M059J (cell line): Measurements from ENCODE around the gene ZNF445. TPM values are rescaled to one million over a fixed set of nuclear protein-coding genes. Genes with fewer than 3 reads are reported as not detected.
"Not testable (repeated sequence)": the region's sequence is repeated elsewhere in the genome, so short reads cannot be mapped to it uniquely, and the experiment has no call there.

Experiments used
- DNase-seq: peaks from one replicate; pipeline ENCODE4 v3.0.0-alpha.2; 2012; ENCODE audit warnings: low read depth
- total RNA-seq: library from RNA; depleted of rRNA; stranded (reverse); fragments of >200 nt; shearing (Covaris generic); gene quantifications from 2 replicates; pipeline ENCODE4 v1.2.3, GENCODE V29; 2014

The ZNF445 gene
- total RNA-seq, 1 experiment from 2014 or later = 5.7 TPM

DNA sequence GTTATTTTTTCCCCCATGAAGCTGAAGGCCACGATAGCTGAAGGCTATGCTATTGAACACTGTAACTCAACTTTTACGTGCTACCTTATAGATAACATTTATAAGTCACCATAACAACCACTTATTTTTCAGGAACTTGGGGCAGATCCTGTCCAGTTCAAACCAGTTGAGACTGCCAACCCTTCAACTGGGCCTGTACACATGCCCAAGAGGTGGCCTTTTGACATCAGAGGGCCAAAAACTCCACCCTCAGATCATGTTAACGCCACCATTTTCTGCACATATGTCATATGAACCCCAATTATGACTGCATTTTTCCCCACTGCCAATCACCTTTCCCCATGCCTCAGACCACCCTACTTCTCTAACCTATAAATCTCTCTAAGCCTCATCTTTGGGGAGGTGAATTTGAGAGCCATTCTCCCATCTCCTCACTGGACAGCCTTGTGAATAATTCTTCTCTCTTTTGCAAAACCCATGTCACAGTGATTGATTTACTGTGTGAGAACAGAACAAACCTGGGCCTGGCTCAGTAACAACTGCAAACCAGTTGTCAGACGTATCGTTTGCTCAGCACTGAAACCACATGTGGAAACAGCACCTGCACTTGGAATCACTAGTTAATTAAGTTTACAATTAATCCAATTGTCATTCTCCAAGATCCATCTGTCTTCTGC is 42.5 kb downstream of the ZNF445 start:
- no peak for DNase-seq

DNA sequence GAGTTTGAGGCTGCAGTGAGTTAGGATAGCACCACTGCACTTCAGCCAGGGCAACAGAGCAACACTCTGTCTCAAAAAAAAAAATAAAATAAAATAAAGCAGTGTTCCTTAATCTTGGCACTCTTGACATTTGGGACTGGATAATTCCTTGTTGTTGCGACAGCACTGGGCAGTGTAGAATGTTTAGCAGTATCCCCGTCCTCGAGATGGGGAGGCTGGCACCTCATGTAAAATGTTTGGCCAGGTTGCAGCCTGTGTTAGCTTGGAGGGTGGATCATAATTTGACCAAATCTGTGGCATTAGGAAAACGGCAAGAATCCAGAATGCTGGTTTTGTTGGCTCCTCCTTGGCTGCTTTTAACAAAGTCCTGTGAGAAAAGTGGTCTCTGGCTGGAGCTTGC is 47.0 kb downstream of the ZNF445 start:
- DNase-seq = no peak

DNA sequence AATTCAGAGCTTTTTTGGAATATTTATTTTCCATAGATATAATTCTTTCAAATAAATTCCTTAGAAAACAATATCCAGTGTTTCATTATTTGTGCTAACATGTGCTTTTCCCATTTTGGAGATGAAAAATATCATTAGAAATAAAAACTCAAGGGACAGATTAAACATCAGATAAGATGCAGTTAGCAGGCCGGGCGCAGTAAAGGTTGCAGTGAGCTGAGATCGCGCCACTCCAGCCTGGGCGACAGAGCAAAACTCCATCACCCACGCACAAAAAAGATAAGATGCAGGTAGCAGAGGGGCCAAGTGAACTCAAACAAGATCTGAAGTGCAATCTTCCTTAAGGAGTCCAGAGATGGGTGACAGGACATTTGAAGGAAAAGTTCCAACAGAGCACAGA is 48.0 kb downstream of the ZNF445 start:
- no peak for DNase-seq

DNA sequence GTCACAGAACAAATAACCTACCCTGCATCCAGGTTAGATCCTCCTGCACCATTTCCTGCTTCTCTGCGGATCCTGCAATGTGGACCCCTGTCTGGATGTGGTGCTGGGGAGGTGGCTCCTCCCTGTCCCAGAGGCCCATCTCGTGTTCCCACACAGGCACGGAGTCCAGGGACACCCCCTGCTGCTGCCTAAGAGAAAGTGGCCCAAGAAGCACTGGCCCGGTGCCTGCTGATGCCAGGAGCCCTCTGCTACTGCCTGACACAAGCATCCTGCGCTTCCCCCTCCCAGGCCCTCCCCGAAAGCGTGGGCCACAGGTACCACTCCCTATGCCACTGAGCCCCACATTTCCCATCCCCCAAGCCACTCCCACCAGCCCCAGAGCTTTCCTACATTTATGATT is 48.6 kb downstream of the ZNF445 start:
- DNase-seq = no peak

DNA sequence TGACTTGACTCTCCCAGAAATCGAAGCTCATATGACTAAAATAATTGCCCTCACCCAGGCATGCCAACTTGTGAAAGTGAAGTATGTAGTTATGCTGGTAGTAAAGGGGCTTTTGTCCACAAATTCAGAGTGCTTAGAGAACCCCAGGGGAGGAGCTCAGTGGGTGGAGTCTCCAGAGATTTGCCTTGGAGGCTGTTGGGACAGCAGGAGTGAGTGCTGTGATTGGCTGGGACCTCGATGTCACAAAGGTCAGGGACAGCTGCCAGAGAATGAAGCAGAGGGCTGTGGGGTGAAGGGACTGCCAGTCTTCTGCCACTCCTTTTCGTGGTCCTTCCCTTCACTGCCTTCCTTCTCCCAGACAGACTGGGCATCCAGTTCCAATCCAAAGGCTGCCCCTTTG is 49.8 kb downstream of the ZNF445 start:
- no peak for DNase-seq

DNA sequence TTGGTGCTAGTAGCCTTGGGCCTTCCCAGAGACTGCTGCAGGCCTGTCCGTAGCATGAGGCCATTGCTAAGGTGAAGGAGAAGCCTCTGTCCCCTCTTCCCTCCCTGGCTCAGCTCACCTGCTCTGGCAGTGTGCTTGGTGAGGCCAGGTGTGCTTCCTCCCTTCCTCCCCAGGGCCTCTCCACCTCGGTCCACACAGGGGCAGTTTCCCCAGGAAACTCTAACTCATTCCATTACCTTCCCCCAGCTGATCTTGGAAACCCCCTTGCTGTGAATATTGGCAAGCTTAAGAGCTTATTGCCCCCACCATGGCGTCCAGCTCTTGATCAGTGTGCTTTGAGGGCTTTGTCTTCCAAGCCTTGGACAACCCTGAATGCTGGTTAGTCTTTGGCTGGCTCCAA is 52.7 kb downstream of the ZNF445 start:
- no peak for DNase-seq

DNA sequence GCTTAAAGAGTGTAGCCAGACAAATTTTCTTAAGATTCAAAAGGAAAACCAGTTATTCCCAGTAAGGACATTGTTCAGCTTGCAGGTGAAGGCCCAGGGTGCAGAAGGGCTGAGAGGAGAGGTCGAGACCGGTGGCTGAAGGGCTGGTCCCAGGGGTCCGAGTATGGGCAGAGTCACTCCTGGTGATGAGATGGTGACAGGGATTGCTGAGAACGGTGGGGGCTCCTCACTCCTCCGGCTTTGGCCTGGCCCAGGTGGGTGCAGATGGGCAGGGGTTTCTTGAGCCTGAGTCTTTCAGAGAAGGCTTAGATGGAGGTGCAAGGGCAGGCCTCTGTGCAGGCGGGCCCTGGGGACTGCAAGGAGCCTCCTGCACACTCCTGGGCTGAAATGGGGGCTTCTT is 56.2 kb downstream of the ZNF445 start:
- no peak for DNase-seq

DNA sequence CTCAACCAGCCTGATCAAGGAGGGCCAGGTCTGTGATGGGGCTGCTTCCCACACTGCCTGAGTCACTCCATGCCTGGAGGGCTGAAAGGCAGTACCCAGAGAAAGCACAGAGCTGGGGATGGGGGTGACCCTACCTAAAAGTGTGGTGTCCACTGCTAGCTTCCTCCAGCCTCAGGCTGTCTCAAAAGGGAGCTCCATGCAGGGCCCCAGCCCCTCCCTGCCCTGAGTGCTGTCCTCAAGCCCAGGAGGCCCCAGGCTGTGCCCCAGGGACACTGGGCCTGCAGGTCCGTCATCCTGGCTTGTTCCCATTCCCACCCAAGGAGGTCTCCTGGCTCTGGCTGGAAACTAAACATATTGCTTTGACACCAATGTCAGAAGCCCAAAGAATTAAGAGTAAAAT is 56.8 kb downstream of the ZNF445 start:
- peak; percentile 8 for DNase-seq

DNA sequence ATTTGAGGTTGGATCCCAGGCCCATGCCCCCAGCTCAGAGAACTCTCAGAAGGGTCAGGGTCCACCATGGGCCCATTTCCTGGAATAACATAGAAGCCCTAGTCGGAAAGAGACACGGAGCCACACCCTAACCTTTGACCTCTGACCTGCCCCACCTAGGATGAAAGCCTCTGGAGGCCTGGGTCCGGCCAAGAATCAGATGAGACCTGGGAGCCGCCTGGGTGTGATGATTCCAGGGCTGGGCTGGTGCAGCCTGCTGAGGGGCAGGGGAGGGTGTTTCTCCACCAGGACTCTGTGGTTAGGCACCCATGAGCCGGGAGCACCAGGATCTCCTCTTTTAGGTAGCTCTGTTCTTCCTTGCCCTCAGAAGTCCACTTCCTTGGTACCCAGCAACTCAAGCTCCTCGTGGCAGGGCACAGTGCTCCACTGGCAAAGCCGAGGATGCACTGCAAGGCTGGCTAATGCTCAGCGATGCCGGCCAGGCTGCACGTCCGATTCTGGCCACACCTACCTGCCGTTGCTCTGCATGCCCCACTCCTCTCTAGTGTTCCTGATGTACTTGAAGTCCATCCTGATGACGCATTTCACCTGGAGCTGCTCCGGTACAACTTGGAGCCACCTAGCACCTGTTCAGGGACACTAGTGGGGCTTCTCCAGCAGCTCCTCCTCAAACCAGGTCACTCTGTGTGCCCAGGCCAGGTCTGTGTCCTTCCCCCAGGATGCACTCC is 57.4 kb downstream of the ZNF445 start:
- DNase-seq = no peak

DNA sequence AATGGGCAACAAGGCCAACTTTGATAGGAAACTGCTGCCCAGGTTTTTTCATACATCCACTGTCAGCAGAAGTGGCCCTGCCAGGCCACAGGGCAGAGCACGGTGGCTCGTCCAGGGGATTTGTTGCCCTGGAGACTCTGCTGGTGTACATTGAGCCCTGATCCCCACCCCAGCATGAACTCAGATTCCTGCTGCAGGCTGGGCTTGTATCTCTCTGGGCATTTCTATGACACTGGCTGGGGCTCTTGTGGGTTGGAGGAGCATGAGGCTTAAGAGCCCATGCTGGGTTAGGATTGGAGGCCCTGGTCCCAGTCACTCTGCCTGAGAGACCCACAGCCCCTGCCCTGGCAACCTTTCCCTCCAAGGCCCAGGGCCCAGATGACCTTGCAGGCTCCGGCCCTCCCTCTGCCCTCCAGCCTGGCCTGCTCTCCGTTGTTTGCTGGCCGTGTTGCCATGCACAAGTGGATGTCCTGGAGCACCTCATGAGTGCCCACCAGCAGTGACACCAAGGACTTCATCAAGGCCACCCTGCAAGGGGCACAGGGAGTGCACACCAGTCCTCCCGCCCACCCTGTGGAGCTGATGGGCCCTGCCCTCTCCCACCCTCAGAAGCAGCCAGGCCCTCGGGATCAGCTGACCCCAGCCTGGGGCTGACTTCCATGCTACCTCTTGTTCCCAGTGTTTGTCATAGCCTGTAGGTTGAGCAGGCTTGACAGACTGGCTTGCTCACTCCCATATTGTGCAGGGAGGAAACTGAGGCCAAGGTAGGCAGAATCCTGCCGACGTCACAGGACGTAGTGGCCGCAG is 58.2 kb downstream of the ZNF445 start:
- DNase-seq = no peak

DNA sequence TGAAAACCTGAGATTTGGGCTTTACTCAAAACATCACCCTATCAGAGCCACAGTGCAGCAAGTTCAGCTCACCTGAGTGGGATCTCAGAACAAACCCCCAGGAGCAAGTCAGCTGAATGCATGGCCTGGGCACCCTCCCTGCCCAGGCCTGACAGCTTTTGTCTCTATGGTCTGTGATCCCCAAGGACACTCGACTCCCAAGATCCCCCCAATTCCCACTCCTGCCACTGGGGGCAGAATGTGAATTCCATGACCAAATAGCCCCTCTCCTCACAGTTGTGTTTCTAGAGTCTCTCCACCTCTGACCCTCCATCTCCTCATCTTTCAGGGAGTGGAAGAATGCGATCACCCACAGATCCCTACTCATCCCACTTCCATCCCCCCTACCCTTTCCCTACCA is 58.9 kb downstream of the ZNF445 start:
- no peak for DNase-seq

DNA sequence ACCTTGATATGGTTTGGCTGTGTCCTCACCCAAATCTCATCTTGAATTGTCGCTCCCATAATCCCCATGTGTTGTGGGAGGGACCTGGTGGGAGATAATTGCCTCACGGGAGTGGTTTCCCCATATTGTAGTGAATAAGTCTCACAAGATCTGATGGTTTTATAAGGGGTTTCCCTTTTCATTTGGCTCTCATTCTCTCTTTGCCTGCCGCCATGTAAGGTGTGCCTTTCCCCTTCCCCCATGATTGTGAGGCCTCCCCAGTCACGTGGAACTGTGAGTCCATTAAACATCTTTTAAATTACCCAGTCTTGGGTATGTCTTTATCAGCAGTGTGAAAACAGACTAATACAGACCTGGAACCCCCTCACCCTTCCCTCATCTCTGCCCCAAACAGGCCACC is 59.4 kb downstream of the ZNF445 start:
- DNase-seq = not testable (repeated sequence)

DNA sequence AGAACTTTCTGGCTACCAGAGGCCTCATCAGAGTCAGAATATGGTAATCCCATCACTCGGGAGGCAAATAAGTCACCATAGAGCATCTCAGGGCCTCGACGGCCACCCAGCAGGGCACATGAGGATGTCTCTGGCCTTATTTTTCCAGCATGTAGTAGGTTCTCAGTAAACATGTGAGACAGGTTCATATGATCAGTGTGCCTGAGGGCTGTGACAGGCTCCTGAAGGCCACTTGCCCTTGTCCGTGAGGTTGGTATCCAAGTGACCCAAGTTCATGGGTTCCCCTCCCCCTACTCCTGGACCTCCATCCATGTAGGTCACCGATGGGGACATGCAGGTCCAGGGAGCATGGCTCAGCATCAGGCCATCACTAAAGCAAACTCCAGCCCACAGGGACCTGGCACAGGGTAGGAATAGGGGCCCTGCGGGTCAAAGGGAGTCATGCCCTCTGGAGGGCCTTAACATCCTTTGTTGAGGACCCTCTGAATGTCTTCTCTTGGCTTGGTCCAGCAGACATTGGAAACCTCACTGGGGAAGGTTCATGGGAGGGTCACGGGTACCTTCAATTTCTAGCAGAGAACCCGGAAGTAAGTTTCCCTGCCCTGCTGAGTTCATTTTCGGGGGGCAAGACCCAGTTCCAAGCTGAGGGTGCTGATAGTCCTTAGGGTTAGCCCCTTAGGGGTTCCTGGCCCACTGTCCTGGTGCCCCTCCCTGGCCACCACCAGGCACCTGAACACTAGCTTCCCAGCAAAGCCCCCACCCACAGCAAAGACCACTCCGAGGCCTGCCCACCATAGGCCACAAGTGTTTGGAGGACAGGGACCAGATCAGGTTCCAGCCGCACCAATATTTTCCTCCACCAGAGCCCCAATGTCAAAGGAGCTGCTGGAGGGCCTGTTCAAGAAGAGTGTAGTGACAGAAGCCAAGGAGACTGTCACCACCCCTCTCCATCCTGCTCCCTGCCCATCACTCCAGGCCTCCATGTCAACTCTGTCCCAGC is 61.1 kb downstream of the ZNF445 start:
- no peak for DNase-seq

DNA sequence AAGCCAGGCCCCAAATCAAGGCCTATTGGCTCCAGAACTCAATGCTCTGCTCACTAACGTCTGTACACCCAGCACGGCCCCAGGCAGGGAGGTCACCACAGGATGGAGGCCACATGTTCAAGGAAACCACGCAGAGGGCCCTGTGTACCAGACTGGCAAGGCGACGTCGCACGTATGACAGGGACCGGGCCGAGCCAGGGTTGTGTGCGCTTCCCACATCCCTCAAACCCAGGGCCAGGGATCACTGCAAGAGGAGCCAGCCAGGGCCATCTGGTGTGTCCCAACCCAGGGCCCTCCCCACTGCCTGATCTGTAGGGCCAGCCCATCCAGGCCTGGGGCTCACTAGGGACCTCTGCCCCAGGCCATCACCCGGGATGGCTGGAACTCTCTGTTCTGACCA is 62.0 kb downstream of the ZNF445 start:
- no peak for DNase-seq

DNA sequence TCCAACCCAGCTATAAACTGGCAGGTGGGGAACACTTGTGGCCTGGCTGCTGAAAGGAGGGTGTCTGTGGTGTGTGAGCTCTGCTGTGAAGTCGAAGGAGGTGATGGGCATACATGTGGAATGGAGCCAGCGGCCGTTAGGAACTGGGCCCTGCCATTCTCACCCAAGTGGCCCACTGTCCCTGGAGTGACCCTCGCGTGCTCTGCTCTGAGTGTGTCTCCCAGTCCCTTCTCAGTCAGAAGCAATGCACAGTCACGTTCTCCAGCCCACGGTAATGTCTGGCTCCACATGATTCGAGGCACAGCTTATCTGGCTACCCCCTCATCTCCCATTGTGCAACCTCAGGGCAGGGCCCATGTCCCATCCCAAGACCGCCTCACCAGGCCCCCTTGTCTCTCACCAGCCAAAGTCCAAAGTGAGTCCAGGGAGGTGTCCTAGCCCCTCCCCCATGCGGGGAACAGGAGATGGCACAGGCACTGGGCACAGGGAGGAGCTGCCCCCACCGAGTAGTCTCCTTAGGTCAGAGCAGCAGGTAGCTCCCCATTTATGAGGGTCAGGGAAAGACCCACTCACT is 62.9 kb downstream of the ZNF445 start:
- DNase-seq = no peak

DNA sequence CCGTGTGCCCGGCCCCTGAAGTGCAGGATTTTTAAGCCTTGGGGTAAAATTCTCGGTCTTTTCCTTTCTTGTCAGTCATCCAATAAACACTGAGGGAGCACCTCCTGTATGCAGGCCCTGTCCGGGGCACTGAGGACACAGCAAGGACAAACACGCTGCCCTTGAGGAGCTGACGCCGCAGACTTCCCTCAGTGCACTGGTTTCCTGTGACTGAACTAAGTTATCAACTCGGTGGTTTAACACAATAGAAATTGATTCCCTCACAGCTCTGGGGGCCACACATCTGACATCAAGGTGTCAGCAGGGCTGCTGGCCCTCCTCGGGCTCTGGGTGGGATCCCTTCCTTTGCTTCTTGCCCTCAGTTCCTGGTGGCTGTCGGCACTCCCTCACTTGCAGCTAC is 65.1 kb downstream of the ZNF445 start:
- no peak for DNase-seq

DNA sequence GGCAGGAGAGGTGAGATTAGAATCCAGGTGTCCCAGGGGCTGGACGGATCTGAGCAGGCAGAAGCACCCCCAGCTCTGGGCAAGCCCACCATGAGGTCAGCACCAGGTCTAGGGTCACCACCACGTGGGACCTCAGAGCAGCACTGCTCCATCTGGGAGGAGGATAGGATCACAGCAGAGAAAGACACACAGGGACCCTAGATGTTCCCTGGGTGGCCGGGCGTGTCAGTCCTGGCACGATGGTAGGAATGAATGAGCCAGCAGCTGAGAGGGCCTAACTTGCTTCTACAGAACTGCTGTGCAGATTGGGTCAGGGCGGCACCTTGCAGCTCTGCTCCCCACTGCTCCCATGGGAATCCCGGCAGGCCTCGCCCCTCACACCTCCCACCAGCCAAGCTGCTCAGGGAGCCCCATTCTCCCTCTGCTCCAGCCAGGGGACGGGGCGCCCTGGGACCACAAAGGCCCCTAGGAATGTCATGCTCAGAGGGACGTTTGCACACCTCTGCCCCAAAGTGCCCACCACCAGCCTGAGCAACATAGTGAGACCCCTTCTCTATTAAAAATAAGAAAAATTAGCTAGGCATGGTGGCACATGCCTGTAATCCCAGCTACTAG is 66.3 kb downstream of the ZNF445 start:
- DNase-seq = no peak

DNA sequence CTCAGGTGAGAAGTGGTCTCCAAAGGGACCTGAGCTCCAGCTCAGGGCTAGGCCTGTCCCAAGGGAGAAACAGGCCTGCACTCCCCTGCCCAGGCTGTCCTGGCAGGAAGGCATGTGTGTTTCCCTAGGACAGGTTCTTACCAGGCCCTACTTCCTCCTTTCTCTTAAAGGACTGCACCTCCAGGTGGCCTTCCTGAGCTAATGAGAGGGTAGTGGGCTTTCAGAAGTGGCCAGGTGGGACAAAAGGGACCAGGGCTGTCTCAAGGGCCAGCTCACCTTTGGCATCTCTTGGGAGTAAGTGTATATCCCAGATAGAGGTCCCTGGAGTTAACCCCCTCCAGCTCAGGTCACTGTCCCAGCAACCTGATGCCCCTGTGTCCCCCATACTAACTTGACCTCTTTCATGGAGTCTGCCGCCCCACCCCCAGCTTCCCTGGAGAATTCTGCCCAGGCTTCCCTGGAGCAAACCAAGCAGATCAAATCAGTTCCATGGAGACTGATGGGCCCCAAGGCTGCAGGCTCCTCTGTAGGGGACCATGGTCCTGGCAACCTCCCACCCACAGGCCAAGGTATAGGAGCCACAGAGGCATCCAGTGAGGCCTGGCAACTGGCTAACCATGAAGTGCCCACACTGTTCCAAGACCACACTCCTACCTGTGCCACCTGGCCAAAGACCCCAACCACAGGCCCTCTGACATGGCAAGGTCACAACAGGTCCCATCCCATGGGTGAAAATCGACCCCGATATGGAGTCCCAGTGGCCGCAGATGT is 67.6 kb downstream of the ZNF445 start:
- no peak for DNase-seq

DNA sequence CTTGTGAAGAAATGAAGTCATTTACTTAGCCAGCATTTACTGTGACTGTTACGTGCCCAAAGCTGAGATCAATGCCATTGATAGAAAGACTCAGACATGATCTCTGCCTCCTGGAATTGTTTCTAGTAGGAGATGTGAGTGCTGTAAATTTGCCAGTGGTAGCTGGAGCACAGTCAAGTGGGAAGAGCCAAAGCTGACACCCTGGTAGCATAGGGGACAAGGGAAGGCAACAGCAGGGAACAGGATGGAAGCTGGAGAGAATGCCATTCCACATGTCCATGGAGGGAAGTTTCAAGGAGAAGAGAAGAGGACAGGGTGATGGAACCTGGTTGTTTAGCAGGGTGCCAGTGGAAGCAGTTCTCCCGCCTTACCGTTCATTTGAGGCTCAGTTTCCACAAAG is 74.9 kb downstream of the ZNF445 start:
- DNase-seq = no peak

DNA sequence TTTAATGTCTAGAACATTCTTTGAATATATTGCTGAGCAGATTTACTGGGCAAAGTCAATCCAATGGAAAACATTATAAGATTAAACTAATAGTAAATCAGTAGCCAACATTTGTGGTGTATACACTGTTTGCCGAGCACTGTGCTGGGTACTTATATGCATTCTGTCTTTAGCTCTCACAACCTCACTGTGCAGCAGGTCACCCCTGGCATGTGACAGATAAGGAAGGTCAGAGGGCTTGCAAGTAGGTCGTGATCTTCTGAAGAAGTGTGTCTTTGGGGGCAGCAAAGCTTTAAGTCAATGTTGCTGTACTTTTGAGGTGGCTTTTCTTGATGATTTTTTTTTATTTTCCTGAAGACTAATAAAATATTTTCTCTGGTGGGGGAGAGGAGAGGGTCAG is 76.7 kb downstream of the ZNF445 start:
- no peak for DNase-seq
